ENCODE data around the gene SEMA5A. TPM values are rescaled to one million over a fixed set of nuclear protein-coding genes. Genes with fewer than 3 reads are reported as not detected.

The SEMA5A gene
- total RNA-seq, 1 experiment from 2014 or later, result 22.3 TPM

DNA sequence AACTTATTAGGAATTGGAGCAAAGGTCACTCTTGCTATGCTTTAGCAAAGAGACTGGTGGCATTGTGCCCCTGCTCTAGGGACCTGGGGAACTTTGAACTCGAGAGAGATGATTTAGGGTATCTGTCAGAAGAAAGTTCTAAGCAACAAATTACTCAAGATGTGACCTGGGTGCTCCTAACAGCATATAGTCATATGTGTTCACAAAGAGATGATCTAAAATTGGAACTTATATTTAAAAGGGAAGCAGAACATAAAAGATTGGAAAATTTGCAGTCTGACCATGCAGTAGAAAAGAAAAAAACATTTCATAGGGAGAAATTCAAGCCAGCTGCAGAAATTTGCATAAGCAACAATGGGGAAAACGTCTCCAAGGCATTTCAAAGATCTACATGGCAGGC, 68.3 kb downstream of the SEMA5A start:
- Histone ChIP-seq H3K4me3 (no peak overlapping the region), H3K36me3 (peaks cover 18% of the 10 kb centered on the region), H3K27me3 (no peaks in the 10 kb centered on the region), H3K9me3 (peaks cover 23% of the 10 kb centered on the region)
- DNase-seq, result no peak

DNA sequence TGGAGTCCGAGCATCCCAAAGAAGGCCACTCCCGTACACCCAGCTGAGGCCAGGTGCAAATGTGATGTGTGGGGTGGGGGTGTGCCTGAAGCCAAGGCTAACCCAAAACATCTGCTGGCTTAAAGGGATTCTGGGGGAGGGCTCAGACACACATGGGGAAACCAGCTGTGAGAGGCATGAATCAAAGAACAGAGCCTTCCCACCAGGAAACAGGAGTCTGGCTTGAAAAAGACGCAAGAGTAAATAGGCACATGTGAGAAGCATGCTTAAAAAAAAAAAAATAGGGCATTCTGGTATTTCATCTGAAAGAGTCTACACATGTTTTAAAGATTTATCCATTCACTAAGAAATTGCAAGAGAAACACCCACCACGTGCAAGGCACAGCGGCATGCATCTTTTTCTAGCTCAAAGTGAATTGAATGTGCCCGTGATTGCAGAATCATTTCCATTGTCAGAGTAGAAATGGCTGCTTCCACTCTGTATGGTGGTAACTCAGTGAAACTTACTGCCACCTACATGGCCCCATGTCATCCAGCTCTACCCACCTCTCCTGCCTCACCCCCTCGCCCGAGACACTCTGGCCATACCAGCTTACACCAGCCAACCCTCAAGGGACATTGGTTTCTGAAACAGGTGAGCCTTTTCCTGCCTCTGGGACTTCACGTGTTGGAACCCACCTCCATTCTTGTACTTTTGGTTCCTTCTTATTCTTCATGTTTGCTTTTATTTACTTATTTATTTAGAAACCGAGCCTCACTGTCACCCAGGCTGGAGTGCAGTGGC, 71.5 kb downstream of the SEMA5A start:
- DNase-seq, result no peak
- H3K27me3 ChIP-seq, result no peaks in the 10 kb centered on the region
- H3K9me3 ChIP-seq, result peaks cover 23% of the 10 kb centered on the region
- peaks cover 15% of the 10 kb centered on the region for H3K36me3 ChIP-seq
- H3K4me3 ChIP-seq, result no peak overlapping the region

DNA sequence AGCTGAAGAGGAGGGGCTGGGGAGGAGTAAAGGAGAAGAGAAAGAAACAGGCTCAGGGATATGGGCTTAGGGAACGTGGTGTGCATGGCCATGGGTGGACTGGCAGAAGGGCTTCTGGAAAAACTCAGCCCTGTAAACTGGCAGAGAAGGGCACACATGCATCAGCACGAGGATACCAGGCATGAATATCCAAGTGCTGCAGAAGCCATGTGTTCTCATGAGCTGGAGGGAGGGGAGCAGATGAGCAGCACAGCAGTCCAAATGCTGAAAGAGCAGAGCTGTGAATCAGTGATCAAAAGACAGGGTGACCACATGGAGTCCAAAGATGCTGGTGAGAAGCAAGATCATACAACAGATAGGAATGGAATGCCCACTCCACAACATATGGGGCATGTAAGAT, 72.3 kb downstream of the SEMA5A start:
- Histone ChIP-seq H3K9me3 (peaks cover 17% of the 10 kb centered on the region), H3K4me3 (no peak overlapping the region), H3K27me3 (no peaks in the 10 kb centered on the region), H3K36me3 (peaks cover 12% of the 10 kb centered on the region)
- DNase-seq, result no peak

DNA sequence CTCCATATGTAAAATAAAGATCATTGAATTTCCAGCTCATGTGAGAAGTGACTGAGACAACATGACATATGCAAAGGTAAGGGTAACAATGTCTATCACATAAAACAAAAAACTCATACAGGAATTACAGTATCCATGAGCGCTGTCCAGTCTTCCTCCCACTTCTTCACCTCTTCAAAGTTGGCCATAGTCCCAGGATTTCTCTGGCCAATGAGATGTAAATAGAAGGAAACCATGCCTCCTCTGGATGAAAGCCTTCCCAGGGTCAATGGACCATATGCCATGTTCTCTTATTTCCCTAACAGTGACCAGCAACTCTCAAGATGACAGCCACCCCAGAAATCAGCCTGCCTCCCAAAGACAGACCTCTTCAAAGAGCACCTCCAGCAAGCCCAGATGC, 75.5 kb downstream of the SEMA5A start:
- H3K27me3 ChIP-seq, result no peaks in the 10 kb centered on the region
- H3K4me3 ChIP-seq, result no peak overlapping the region
- no peak for DNase-seq
- no peaks in the 10 kb centered on the region for H3K9me3 ChIP-seq
- peaks cover 3% of the 10 kb centered on the region; the same call in 1 of the 2 replicates for H3K36me3 ChIP-seq

DNA sequence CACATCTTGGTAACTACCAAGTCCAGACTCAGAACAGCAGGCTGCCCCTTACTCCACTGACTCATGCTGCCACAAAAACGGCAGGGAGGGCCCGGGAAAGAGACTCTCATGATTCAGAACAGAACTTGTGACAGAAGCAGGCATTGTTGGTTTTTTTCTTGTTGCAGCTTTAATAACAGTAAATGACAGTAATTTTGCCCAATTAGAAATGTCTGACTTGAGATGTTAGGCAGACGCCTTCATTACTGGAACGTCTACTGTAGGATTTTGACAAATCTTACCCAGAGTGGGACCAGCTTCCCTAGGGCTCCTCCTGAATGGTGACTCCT, 77.9 kb downstream of the SEMA5A start:
- H3K36me3 ChIP-seq, result peaks cover 5% of the 10 kb centered on the region; the same call in 1 of the 2 replicates
- no peaks in the 10 kb centered on the region for H3K9me3 ChIP-seq
- no peak overlapping the region for H3K4me3 ChIP-seq
- peak; percentile 95 for DNase-seq
- no peaks in the 10 kb centered on the region for H3K27me3 ChIP-seq

DNA sequence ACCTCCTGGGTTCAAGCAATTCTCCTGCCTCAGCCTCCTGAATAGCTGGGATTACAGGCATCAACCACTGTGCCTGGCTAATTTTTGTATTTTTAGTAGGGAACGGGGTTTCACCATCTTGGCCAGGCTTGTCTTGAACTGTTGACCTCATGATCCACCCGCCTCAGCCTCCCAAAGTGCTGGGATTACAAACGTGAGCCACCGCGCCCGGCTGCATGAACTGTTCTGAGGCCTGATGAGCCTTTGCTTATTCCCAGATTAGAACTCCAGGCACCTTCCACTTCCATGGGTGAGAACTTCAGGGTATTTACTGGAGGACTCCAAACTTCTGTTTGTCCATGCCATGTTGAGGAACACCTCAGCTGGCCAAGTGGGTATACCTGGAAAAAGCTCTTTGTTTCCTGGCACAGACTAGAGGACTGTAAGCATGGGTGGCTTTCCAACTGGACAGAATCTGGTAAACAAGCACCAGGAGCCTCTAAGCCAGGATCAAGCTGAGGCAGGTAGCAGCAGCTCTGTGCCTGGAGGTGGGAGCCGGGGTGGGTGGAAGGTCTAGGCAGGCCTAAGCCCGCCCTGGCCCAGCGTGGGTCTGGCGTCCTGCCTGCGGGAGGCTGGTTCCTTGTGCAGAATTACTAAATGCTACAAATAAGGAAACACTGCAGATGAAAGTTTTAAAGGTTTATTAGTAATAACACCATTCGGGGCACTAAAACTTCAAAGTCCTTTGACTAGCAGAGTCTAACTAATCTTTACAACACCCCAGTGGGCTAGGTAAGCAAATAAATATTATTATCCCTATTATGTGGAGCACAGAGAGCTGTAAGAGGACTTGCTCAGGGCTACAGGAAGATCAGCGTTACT, 78.4 kb downstream of the SEMA5A start:
- H3K36me3 ChIP-seq, result peaks cover 5% of the 10 kb centered on the region; the same call in 1 of the 2 replicates
- DNase-seq, result peak; percentile 86

DNA sequence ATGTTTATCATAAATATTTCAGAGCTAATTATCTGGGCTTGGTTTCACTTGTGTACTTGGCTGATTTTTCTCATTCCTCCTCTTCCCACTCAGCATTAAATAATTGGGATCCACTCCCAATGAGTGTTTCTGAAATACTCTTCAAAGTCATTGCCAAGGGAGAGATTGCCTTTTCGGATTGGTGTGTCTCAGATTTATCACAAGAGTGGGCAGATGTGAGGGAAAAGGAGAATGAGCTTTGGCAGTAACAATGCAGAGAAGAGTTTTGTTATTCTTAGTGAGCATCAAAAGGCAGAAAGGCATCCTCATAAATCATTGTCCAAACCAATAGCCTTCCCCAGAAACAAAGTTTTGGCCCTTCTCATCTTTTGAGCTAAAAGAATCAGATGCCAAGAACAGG, 79.2 kb downstream of the SEMA5A start:
- H3K27me3 ChIP-seq, result no peaks in the 10 kb centered on the region
- peaks cover 5% of the 10 kb centered on the region; the same call in 1 of the 2 replicates for H3K36me3 ChIP-seq
- DNase-seq, result no peak
- H3K4me3 ChIP-seq, result no peak overlapping the region
- no peaks in the 10 kb centered on the region for H3K9me3 ChIP-seq

More for the DNA sequence above, 78.4 kb downstream of the SEMA5A start:
- no peaks in the 10 kb centered on the region for H3K9me3 ChIP-seq
- H3K27me3 ChIP-seq, result no peaks in the 10 kb centered on the region
- H3K4me3 ChIP-seq, result no peak overlapping the region

DNA sequence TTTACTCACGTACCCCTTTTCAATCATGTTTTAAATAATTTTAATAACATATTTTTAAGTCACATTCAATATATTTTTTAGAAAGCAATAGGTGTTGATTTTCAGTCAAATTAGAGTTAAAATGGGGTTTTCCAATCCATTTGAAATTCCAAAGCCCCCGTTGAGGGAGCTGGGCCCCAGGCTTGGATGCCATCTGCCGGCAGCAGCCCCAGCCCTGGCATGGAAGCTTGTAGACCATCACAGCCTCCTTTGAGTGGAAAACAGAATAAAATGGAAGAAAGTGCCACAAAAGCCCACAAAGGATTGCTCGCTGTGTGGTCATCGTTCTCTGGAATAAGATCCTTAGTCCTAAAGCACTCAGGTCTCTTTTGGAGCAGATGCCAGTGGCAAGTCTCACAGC, 81.4 kb downstream of the SEMA5A start:
- no peak for DNase-seq
- H3K9me3 ChIP-seq, result no peaks in the 10 kb centered on the region

DNA sequence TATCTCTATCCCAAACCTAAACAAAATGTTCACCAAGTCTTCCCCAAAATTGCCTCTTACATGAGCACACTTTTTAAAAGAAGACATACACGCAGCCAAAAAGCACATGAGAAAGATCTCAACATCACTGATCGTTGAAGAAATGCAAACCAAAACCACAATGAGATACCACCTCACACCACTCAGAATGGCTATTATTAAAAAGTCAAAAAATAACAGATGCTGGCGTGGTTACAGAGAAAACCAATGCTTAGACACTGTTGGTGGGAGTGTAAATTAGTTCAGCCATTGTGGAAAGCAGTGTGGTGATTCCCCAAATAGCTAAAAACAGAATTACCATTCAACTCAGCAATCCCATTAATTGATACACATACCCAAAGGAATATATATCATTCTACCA, 83.8 kb downstream of the SEMA5A start:
- DNase-seq, result no peak
- no peak overlapping the region for H3K4me3 ChIP-seq
- H3K9me3 ChIP-seq, result 0 out of 2 replicates have a peak, but pooled peaks cover 2% of the 10 kb centered on the region
- H3K27me3 ChIP-seq, result no peaks in the 10 kb centered on the region
- peaks cover 3% of the 10 kb centered on the region; the same call in 1 of the 2 replicates for H3K36me3 ChIP-seq

More for the DNA sequence above, 81.4 kb downstream of the SEMA5A start:
- Histone ChIP-seq H3K4me3 (no peak overlapping the region), H3K27me3 (no peaks in the 10 kb centered on the region), H3K36me3 (peaks cover 5% of the 10 kb centered on the region; the same call in 1 of the 2 replicates)

DNA sequence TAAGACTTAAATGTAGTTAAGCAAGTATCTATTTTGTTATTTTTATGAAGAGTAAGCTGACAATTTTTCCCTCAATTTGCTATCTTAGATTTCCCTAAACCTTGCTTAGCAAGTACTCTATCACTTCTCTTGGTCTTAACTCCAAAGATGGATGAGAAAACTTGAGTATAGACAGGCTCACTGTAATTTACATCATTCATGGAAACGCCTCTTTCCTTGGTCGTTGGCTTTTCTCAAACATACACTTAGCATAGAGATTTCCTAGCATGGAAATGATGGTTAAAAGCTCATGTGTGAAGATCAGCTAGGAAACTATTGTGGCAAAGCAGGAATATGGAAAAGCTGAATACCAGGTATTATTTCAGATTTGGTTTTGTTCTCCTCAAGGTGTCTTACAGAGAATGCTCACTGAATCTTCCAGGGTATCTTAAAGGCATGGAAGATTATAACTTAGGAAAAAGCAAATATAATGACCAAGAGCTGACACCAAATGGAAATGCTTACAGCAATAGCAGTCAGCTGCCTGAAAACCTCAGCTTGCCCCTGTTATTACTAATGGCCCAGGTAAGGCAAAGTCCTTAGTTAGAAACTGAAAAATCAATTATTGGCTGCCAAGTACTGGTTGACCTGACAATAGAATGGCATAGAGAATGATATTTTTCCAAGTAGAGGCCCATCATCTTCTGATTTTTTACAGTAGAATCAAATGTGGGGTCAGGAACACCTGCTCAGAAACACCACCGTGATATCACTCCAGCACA, 84.8 kb downstream of the SEMA5A start:
- H3K4me3 ChIP-seq, result no peak overlapping the region
- H3K27me3 ChIP-seq, result no peaks in the 10 kb centered on the region
- no peak for DNase-seq
- H3K36me3 ChIP-seq, result peaks cover 3% of the 10 kb centered on the region; the same call in 1 of the 2 replicates
- 0 out of 2 replicates have a peak, but pooled peaks cover 2% of the 10 kb centered on the region for H3K9me3 ChIP-seq

DNA sequence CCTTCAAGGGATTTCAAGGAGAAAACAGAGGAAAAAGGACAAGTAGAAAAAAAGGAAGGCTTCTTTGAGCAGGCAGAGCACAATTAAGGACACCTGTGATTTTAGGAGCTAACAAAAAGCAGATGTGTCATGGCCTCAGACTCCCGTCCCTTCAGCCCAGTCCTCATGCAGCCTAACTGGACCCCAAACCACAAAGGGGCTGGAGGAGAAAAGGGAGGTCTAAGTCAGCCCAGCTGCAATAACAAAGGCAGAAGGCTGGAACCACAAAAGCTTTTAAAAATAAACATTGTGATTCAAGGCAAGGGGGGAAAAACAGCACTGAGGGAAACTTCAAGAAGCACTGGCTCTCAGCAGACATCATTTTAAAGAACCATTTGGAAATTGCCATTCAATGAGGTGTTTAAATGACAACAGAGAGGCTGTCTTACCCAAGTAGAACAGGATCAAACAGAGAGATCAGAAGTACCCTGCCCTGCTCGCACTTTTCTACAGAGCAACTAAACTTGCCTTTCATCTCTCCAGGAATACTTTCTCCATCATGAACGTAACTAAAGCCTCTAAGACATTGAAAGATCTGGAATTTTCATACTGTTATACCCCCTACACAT, 89.3 kb downstream of the SEMA5A start:
- H3K4me3 ChIP-seq, result no peak overlapping the region
- H3K9me3 ChIP-seq, result 0 out of 2 replicates have a peak, but pooled peaks cover 2% of the 10 kb centered on the region
- no peak for DNase-seq
- H3K36me3 ChIP-seq, result no peaks in the 10 kb centered on the region
- no peaks in the 10 kb centered on the region for H3K27me3 ChIP-seq

DNA sequence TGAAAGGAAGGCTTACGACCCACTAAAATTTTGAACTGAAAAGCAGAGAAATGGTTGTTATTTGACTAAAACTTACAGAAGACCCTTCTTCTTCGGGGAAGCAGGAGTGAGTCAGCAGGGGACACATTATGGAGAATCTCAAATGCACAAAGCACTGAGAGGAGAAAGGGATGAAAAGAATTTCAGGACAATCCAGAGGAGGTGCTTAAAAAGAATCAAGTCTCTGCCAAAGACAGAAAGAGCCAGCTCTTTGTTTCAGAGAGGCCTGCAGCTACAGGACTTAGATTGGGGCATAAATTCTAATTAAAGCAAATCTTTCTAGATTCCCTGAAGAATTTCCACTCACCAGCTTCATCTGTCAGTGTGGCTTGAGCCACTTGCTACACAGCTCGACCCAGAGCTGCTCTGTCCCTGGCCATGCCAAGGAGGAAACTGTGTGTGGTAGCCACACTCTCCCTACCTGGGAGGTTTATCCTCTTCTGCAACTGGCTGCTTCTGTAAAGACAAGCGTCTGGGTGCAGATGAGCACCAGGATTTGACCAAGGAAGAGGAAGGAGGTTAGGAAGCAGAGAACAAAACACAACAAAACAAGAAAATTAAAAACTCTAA, 89.9 kb downstream of the SEMA5A start:
- Histone ChIP-seq H3K9me3 (0 out of 2 replicates have a peak, but pooled peaks cover 2% of the 10 kb centered on the region), H3K4me3 (no peak overlapping the region), H3K27me3 (no peaks in the 10 kb centered on the region), H3K36me3 (no peaks in the 10 kb centered on the region)
- DNase-seq, result no peak

DNA sequence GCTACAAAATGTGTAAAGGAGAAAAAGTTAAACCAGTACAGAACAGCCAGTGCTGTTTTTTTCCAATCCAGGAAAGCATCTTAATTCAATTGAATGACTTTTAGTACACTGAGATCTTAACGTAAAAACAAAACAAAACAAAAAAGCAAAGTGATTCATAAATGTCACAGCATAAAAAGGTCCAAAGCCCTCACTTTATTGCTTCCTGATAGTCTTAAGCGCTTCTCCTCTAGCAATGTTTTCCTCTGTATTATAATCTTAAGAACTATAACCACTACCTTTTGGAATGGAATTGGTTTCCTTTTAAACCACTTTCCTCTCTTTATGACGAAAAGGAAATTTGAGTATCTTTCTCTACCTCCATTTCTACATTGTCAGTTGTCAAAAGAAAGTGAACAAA, 91.4 kb downstream of the SEMA5A start:
- DNase-seq, result no peak
- no peaks in the 10 kb centered on the region for H3K36me3 ChIP-seq
- no peak overlapping the region for H3K4me3 ChIP-seq

DNA sequence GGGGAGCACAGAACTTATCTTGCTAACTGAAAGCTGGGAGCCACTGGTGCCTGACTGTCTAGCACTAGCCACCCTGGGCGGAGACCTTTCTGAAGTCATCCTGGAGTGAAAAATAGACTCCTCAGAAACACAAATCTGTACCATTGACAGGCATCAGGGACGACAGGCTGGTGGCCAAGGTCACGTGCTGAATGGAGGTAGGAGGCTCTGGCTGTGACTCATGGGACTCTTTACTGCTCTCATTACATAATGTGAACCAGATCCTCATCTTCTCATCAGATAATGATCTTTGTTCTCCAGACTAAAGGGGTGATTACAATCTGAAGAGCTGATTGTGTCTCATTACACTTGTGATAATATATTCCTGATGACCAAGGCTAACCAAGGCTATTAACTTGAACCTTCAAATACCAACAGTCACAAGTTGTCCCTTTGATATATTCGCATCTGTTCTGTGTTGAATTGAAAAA, 91.8 kb downstream of the SEMA5A start:
- no peak overlapping the region for H3K4me3 ChIP-seq
- no peaks in the 10 kb centered on the region for H3K27me3 ChIP-seq
- peaks cover 1% of the 10 kb centered on the region; the same call in 1 of the 2 replicates for H3K36me3 ChIP-seq
- 0 out of 2 replicates have a peak, but pooled peaks cover 2% of the 10 kb centered on the region for H3K9me3 ChIP-seq
- peak; percentile 34 for DNase-seq

More for the DNA sequence above, 91.4 kb downstream of the SEMA5A start:
- Histone ChIP-seq H3K9me3 (0 out of 2 replicates have a peak, but pooled peaks cover 2% of the 10 kb centered on the region), H3K27me3 (no peaks in the 10 kb centered on the region)

DNA sequence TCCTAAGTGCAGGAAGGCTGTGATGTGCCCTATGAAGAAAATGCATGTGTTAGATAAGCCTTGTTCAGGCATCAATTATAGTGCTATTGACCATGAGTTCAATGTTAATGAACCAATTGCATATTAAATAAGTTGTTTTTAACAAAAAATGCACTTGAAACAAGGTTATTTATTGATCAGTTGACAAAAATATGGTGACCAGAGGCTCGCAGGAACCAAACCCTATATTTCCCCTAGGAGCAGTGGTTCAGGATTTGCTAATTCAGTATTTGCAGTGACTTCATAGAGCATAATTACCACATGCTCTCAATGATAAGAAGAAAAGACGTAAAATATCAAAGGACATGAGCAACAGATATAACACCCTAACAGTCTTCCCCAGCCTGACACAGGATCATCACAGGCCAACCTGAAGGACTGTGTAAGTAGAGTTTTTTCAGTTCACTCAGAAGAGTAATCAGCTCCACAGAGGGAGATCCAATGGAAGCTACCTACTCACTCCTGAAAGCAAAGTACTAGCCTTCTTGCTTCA, 92.3 kb downstream of the SEMA5A start:
- no peaks in the 10 kb centered on the region for H3K27me3 ChIP-seq
- H3K4me3 ChIP-seq, result no peak overlapping the region
- DNase-seq, result no peak

More for the DNA sequence above, 92.3 kb downstream of the SEMA5A start:
- Histone ChIP-seq H3K36me3 (peaks cover 5% of the 10 kb centered on the region; the same call in 1 of the 2 replicates), H3K9me3 (no peaks in the 10 kb centered on the region)
